ENCODE results near the gene GPC3. TPM values are rescaled to one million over a fixed set of nuclear protein-coding genes. Genes with fewer than 3 reads are reported as not detected.

The GPC3 gene
- polyA plus RNA-seq, 1 of the 3 experiments (the other 2 are of a cell fraction): 1.4 TPM

- Histone ChIP-seq H2AFZ (ENCODE audit: low read depth) (no peak overlapping the region), H3K36me3 (replicated peaks in 1 of 2; ENCODE audit: control insufficient read depth in 1 of 2, insufficient read depth in 2 of 2, low read length in 1 of 2) (no peaks in the 10 kb centered on the region), H3K4me1 (ENCODE audit: control insufficient read depth in 1 of 2, insufficient read depth in 2 of 2, low read depth in 1 of 2, low read length in 1 of 2) (no peaks in the 10 kb centered on the region; a peak in 1 of 4 replicates), H4K20me1 (ENCODE audit: insufficient read depth) (no peaks in the 10 kb centered on the region), H3K9me2 (no peaks in the 10 kb centered on the region), H3K27me3 (ENCODE audit: insufficient read depth) (no peaks in the 10 kb centered on the region; the same call in 1 of the 2 replicates), H3K9me3 (no peaks in the 10 kb centered on the region), H3K79me2 (ENCODE audit: insufficient read depth) (no peaks in the 10 kb centered on the region), H3F3A (replicated peaks; ENCODE audit: insufficient read depth) (no peaks in the 10 kb centered on the region), H3K9ac (no peak overlapping the region), H3K27ac (ENCODE audit: low read depth in 2 of 2, low read length in 1 of 2) (no peak overlapping the region), H3K4me2 (no peak overlapping the region), H3K4me3 (ENCODE audit: low read depth in 2 of 2, low read length in 1 of 2) (no peak overlapping the region)
- ChIA-PET CTCF (interaction anchor here (1.2 to 1.4 kb wide), 2 partner anchors 9 to 18 kb away, joined by 6 to 7 read pairs; no protein-coding TSS in a partner anchor), POLR2A (no interaction called here)
- 21% methylated on average over 3 of the region's 3 CpGs for WGBS (ENCODE audit: low lambda C conversion rate)
- DNase-seq: no peak
- TF ChIP-seq FOXM1 (IDR thresholded peaks at IDR 0.05; ENCODE audit: low read depth) (no peak), RCOR1 (IDR thresholded peaks at IDR 0.05; ENCODE audit: low read length) (no peak), MAX (IDR thresholded peaks at IDR 0.05; ENCODE audit: low read depth) (no peak), MXI1 (IDR thresholded peaks at IDR 0.05; ENCODE audit: low read depth, low read length) (no peak), ELF1 (IDR thresholded peaks at IDR 0.05) (no peak), IRF3 (IDR thresholded peaks at IDR 0.05; ENCODE audit: low read depth, low read length) (no peak), POLR2AphosphoS5 (IDR thresholded peaks at IDR 0.05; ENCODE audit: low read depth, low read length) (no peak), RXRA (IDR thresholded peaks at IDR 0.05; ENCODE audit: borderline replicate concordance, low read depth) (no peak), TCF12 (IDR thresholded peaks at IDR 0.05) (no peak), CHD2 (IDR thresholded peaks at IDR 0.05; ENCODE audit: low read length, partially characterized antibody) (no peak)
Observed at GRCh38 chrX:133810925-133811324, 174.5 kb downstream of the GPC3 start.

GRCh38 chrX:133804072-133804471 is 181.3 kb downstream of the GPC3 start:
- Histone ChIP-seq H3K9ac (no peak overlapping the region), H3F3A (replicated peaks; ENCODE audit: insufficient read depth) (no peaks in the 10 kb centered on the region), H3K4me3 (ENCODE audit: low read depth in 2 of 2, low read length in 1 of 2) (no peak overlapping the region), H2AFZ (ENCODE audit: low read depth) (no peak overlapping the region), H4K20me1 (ENCODE audit: insufficient read depth) (no peaks in the 10 kb centered on the region), H3K9me2 (no peaks in the 10 kb centered on the region), H3K27ac (ENCODE audit: low read depth in 2 of 2, low read length in 1 of 2) (no peak overlapping the region), H3K79me2 (ENCODE audit: insufficient read depth) (no peaks in the 10 kb centered on the region), H3K9me3 (no peaks in the 10 kb centered on the region), H3K36me3 (replicated peaks in 1 of 2; ENCODE audit: control insufficient read depth in 1 of 2, insufficient read depth in 2 of 2, low read length in 1 of 2) (no peaks in the 10 kb centered on the region), H3K4me1 (ENCODE audit: control insufficient read depth in 1 of 2, insufficient read depth in 2 of 2, low read depth in 1 of 2, low read length in 1 of 2) (no peaks in the 10 kb centered on the region; a peak in 1 of 4 replicates), H3K4me2 (no peak overlapping the region), H3K27me3 (ENCODE audit: insufficient read depth) (no peaks in the 10 kb centered on the region)
- no peak for DNase-seq
- CTCF ChIA-PET: interaction anchor here (0.7 to 1.6 kb wide), 3 partner anchors 10 to 1904 kb away, joined by 3 to 5 read pairs (median 3); no protein-coding TSS in a partner anchor
- 32% methylated on average over 6 of the region's 6 CpGs for WGBS (ENCODE audit: low lambda C conversion rate)
- POLR2A ChIA-PET: no interaction called here
- TF ChIP-seq JUND (IDR thresholded peaks at IDR 0.05) (no peak), SIN3A (IDR thresholded peaks at IDR 0.05; ENCODE audit: borderline replicate concordance, low read depth, low read length) (no peak), CHD2 (IDR thresholded peaks at IDR 0.05; ENCODE audit: low read length, partially characterized antibody) (no peak), REST (IDR thresholded peaks at IDR 0.05; ENCODE audit: low read depth, low read length) (no peak), USF1 (IDR thresholded peaks at IDR 0.05; ENCODE audit: borderline replicate concordance, low read depth) (no peak), RCOR1 (IDR thresholded peaks at IDR 0.05; ENCODE audit: low read length) (no peak), MXI1 (IDR thresholded peaks at IDR 0.05; ENCODE audit: low read depth, low read length) (no peak), GATA2 (CRISPR knock-in tag; IDR thresholded peaks at IDR 0.05) (no peak), ZBTB33 (IDR thresholded peaks at IDR 0.05; ENCODE audit: borderline replicate concordance, low read depth) (no peak), GABPA (IDR thresholded peaks at IDR 0.05; ENCODE audit: low read depth) (no peak), TCF12 (IDR thresholded peaks at IDR 0.05) (no peak), RXRA (IDR thresholded peaks at IDR 0.05; ENCODE audit: borderline replicate concordance, low read depth) (no peak), FOSL2 (IDR thresholded peaks at IDR 0.05; ENCODE audit: borderline replicate concordance, low read depth) (no peak), MEF2A (IDR thresholded peaks at IDR 0.05; ENCODE audit: borderline replicate concordance, low read depth) (no peak), TEAD4 (IDR thresholded peaks at IDR 0.05; ENCODE audit: borderline replicate concordance, insufficient read depth) (no peak), ELF1 (IDR thresholded peaks at IDR 0.05) (no peak), YY1 (IDR thresholded peaks at IDR 0.05; ENCODE audit: low read depth) (no peak)

Data from SK-N-SH (cell line).